AG08396 (cell line): ENCODE results near the gene FAM81B.

Experiments used
- DNase-seq: peaks from one replicate; pipeline ENCODE4 v3.0.0; 2012; ENCODE audit warnings: low spot score, mixed read lengths

FAM81B gene

GRCh38 chr5:95401626-95402025 is 10.5 kb downstream of the FAM81B start:
- no peak for DNase-seq

GRCh38 chr5:95403996-95404395 is 12.8 kb downstream of the FAM81B start:
- no peak for DNase-seq

DNA sequence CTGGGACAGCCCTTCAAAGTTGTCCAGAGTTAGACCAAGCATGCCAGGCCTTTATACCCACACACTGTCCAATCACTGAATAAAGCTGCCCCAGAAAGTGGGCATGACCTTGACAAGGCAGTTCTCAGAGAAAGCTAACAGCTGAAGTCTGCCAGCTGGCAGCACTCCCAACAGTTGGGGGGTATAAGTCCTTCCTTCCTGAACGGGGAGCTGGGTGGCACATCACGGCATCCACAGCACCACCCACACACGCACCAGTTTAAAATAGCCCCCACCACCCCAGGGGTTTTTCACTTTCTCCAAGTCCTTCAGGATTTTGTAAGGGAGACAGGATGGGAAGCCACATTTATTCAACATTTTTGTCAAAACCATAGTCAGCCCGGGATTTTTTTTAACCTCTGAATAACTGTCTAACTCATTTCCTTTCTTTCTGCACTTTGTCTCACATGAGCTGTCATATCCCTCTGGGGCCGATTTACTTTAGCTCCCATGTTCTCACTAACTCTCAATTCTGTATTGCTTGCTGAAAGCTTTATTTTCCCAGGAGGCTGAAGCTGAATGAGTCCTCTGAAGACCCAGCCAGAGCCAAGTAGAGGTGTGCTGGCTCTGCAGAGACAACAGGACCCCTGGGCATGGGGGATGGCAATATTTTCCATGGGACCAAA is 15.4 kb downstream of the FAM81B start:
- no peak for DNase-seq

- DNase-seq: no peak
Measured at GRCh38 chr5:95410279-95410678, 19.1 kb downstream of the FAM81B start.

GRCh38 chr5:95411474-95411873 is 20.3 kb downstream of the FAM81B start:
- DNase-seq: no peak

GRCh38 chr5:95414451-95414850 is 23.3 kb downstream of the FAM81B start:
- DNase-seq: no peak

DNA sequence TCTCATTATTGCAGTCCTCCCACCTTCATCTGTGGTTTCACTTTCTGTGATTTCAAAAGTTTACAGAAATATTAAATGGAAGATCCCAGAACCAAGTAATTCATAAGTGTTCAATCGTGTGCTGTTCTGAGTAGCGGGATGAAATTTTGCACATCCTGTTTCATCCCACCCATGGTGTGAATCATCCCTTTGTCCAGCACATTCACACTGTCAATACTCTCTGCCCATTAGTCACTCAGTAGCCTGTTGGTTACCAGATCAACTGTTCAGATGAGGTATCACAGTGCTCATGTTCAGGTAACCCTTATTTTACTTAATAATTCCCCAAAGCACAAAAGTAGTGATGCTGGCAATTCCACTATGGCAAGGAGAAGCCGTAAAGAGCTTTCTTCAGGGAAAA is 26.8 kb downstream of the FAM81B start:
- no peak for DNase-seq

DNA sequence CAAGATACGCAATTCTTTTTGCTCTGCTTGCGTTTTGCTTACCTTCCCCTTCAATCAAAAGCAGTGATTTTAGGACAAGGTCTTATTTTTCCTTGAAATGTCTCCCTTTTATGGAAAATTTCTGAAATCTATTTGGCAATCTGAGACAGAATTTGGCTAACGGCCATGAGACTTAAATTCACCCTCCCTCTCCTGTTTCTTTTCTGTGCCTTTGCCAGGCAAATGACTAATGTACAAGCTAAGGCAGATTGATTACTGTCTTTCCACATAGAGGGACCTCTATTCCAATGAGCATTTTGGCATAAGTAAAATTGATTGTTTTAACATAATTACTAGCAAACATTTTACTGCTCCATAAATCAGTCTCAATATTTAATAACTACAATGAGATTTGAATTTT is 31.7 kb downstream of the FAM81B start:
- no peak for DNase-seq

GRCh38 chr5:95424016-95424415 is 32.9 kb downstream of the FAM81B start:
- no peak for DNase-seq

DNA sequence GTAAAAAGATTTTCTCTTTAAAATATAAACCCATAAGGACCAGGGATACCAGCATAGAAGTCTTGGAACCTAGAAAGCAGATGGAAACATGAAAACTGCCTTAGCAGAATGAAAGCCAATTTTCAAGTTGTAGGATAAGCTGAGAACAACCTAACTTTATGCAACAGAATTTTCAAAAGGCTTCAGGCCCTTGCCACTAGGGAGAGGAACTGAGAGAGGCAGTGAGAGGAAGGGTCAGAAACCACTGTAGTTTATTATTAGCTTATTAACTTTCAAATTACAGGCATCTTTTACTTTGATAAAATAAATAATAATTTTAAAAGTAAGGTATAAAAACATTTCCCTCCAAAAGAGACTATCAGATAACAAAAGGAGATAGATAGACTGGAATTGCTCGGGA is 33.4 kb downstream of the FAM81B start:
- DNase-seq: no peak

DNA sequence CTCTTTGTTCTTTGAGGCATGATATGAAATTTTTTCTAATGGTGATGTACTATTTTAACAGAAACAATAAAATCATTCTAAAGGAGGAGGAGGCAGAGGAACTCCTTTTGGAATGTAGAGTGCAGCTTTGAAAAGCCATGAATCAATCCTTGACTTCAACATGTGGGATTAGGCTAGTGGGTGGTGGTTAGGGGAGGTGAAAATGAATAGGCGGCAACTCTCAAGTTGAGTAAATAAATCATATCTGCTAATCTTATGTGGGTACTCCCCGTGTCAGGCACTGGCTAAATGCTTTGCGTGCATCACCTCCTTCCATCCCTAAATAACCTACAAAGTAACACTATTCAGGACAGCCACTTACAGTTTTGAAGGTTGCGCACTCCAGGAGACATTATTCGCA is 35.1 kb downstream of the FAM81B start:
- DNase-seq: no peak

- DNase-seq: no peak
Measured at GRCh38 chr5:95432779-95433178, 41.6 kb downstream of the FAM81B start.

DNA sequence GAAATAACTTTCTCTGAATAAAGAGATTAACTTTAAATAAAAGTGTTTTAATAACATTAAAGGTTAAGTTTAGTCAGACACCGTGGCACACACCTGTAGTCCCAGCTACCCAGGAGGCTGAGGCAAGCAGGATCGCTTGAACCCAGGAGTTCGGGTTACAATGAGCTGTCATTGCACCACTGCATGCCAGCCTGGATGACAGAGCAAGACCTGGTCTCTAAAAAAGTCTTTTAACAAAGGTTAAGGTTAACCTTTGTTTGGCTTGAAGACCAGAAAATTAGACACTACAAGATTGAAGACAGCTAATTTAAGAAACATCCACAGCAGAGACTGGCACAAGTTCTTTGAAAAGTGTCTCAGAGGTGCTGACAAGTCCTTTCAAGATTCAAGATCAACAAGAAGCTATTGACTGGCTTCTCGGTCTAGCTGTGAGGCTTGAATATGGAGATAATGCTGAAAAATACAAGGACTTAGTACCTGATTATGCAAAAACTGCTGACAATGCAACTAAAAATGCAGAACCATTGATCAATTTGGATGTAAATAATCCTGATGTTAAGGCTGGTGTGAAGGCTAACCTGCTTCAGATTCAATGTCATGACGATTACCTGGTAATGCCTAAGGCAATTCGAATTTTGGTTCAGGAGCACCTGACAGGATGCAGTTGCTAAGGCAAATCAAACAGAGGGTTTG is 48.8 kb downstream of the FAM81B start:
- no peak for DNase-seq

DNA sequence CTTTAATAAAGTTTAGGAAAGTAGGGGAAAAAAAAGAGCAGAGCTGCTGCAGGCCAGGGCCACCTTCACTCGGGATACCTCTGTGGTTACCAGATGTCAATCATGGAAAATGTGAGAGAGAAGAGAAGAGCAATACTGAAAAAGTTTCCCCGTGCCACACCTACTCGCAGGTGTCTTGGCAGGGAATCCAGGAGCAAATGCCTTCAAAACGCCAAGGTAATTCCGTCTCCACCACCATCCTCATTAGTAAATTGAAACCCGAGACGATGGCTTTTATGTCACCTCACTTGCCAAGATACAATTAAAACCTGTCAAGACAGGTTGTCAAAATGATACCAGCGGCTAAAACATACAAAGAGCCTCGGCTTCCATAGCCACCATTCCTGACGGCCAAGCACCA is 49.7 kb downstream of the FAM81B start:
- no peak for DNase-seq

- DNase-seq: no peak
Measured at GRCh38 chr5:95441636-95442035, 50.5 kb downstream of the FAM81B start.

- DNase-seq: no peak
Measured at GRCh38 chr5:95445442-95445841, 54.3 kb downstream of the FAM81B start.

DNA sequence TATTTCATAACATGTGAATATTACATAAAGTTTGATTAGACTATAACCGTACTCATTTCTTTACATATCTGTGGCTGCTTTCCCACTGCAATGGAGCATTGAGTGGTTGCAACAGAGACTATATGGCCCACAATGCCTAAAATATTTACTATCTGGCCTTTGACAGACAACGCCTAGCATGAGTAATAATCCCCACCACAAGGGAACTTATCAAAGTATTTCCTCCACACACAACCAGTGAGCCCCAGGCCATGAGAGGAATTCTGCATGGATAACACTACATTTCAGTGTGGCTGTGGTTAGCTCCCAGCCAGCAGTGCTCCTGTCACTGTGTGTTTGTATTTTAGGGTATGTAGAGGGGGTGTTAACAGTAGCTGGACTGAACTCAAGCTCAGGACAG is 54.8 kb downstream of the FAM81B start:
- DNase-seq: peak; percentile 12

- DNase-seq: no peak
Measured at GRCh38 chr5:95446560-95447221, 55.5 kb downstream of the FAM81B start.

- DNase-seq: no peak
Measured at GRCh38 chr5:95447961-95448360, 56.8 kb downstream of the FAM81B start.

DNA sequence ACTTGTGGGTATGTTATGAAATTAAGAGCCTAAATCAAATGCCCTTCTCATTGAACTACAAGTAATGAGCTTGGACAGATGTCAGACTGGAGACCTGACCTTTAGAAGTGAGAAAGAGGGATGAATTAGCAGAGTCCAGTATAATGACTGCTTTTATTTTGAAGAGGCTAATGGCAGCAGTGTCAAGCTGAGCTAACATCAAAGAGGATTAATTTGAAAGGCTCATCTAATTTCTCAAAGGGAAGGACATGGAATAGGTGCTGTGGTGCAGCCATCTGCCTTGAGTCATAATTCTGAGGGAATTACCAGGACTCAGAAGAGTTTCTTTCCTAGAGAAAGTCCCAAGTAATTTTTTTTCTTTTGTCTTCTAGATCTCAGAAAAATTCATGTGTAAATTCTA is 57.6 kb downstream of the FAM81B start:
- DNase-seq: no peak

DNA sequence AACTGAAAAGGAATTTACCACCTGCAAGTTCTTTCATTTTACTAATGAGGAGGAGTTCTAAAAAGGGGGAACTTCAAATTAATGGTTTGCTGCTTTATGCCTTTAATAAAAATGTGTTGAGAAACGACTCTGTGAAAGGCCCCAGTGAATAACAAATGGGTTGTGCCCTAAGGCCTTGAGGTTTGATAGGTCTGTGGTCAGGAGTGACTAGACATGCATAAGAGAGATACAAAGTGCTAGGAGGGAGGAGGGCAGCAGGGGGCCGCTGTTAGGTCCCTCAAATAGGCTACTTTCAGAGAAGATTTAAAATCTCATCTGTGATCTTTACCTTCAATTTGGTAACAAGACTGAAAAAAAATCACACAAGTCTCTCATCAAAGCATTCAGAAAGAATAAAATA is 58.3 kb downstream of the FAM81B start:
- DNase-seq: no peak

DNA sequence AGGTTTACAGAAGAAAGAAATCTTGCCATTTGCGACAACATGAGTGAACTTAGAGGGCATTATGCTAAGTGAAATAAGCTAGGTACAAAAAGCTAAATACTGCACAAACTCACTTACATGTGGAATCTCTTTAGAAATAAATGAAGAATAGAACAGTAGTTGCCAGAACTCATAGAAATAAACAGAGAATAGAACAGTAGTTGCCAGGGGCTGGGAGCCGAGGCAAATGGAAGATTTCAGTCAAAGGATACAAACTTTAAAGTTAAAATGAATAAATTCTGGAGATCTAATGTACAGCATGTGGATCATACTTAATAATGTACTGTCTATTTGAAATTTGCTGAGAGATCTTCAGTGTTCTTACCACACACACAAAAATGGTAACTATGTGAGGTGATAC is 63.4 kb downstream of the FAM81B start:
- DNase-seq: no peak

DNA sequence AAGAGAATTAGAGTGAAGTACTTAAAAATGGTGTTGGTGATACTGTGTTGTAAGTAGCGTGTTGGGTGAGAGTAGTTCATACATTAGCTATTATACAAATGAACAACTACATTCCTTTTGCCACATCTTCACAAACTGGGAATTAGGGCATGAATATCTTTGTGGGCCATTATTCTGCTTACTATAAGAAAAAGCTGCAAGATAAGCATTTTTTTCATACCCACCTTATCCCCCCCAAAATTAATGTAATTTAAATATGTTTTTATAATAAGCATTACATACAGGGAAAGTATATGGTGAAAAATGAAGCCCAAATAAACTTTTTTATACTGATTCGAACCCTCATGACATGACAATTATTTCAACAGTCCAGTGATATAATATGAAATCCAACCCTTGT is 69.5 kb downstream of the FAM81B start:
- no peak for DNase-seq

- no peak for DNase-seq
Measured at GRCh38 chr5:95471487-95471886, 80.3 kb downstream of the FAM81B start.
